Spleen (tissue), 7 donors: ENCODE results near the gene SRGAP2B.
"Not testable (repeated sequence)": the region's sequence is repeated elsewhere in the genome, so short reads cannot be mapped to it uniquely, and the experiment has no call there.

ENCODE experiments used
- CTCF ChIP-seq, 11 experiments: fragments of 200-600 bp in 7 of 11; fragments of 450-650 bp in 4 of 11; sonication (generic) in 4 of 11; IDR thresholded peaks in 8 of 11; conservative IDR thresholded peaks in 3 of 11; 1 replicate in 7 of 11; 2 replicates in 4 of 11; pipeline versions ENCODE4 v1.4.0 to v1.8.0; 2016 to 2021; ENCODE audit warnings: antibody characterized with exemption in 11 of 11, inconsistent platforms in 4 of 11, mild to moderate bottlenecking in 1 of 11
- POLR2A ChIP-seq, 3 donors: fragments of 450-650 bp; IDR thresholded peaks; one replicate each; pipeline ENCODE4 v1.5.1; 2017; ENCODE audit warnings: antibody characterized with exemption in 3 of 3, mild to moderate bottlenecking in 1 of 3
- POLR2AphosphoS5 ChIP-seq, 3 donors: sonication (generic); formaldehyde crosslinking; IDR thresholded peaks; one replicate each; pipeline ENCODE4 v1.5.1; 2017; ENCODE audit warnings: antibody characterized with exemption in 3 of 3
- donor health status: DM: no; HTN: no; CAD: no; lungs with moderate emphysema.
- donor health status: DM: no; HTN: no; CAD: no.
- donor health status: DM: no; HTN: no; CAD: no.

- not testable (repeated sequence) for TF ChIP-seq CTCF (IDR thresholded peaks at IDR 0.05 in 8 of 11, conservative IDR thresholded peaks at IDR 0.05 in 3 of 11); POLR2AphosphoS5 (IDR thresholded peaks at IDR 0.05); POLR2A (IDR thresholded peaks at IDR 0.05)
These were observed 1.5 kb downstream of the SRGAP2B start for GRCh38 chr1:145093517-145094149.
